GDM1 (cell line): ENCODE measurements around the gene STOML1.

Experiments used
- DNase-seq: peaks from one replicate; lab custom pipeline; 2025; lab: John Stamatoyannopoulos, UW

STOML1 gene

GRCh38 chr15:73991726-73992593 is at the start of gene STOML1:
TSS of gene STOML1 (minus strand) at chr15:73992295. CDS start at chr15:73992223, 72 bp downstream.
- peak; percentile 93 for DNase-seq

- DNase-seq, result no peak
Observed at GRCh38 chr15:74041311-74041756, 49.2 kb upstream of the STOML1 start.

- DNase-seq, result no peak
Observed at GRCh38 chr15:74040109-74040850, 48.2 kb upstream of the STOML1 start.

- no peak for DNase-seq
Observed at GRCh38 chr15:74039656-74040010, 47.5 kb upstream of the STOML1 start.

- no peak for DNase-seq
Observed at GRCh38 chr15:74038707-74039655, 46.9 kb upstream of the STOML1 start.

- DNase-seq, result no peak
Observed at GRCh38 chr15:74037171-74038117, 45.3 kb upstream of the STOML1 start.

GRCh38 chr15:74036271-74037170 is 44.4 kb upstream of the STOML1 start:
- no peak for DNase-seq

- DNase-seq, result no peak
Observed at GRCh38 chr15:74035121-74036017, 43.3 kb upstream of the STOML1 start.

- DNase-seq, result no peak
Observed at GRCh38 chr15:74034206-74034755, 42.2 kb upstream of the STOML1 start.

- DNase-seq, result no peak
Observed at GRCh38 chr15:74032606-74033561, 40.8 kb upstream of the STOML1 start.

GRCh38 chr15:74032046-74032445 is 40.0 kb upstream of the STOML1 start:
- no peak for DNase-seq

- DNase-seq, result no peak
Observed at GRCh38 chr15:74028646-74029045, 36.6 kb upstream of the STOML1 start.

GRCh38 chr15:74027688-74028087 is 35.6 kb upstream of the STOML1 start:
- DNase-seq, result no peak

- DNase-seq, result no peak
Observed at GRCh38 chr15:74025436-74025835, 33.3 kb upstream of the STOML1 start.

GRCh38 chr15:74024687-74025086 is 32.6 kb upstream of the STOML1 start:
- DNase-seq, result no peak

- no peak for DNase-seq
Observed at GRCh38 chr15:74022706-74023470, 30.8 kb upstream of the STOML1 start.
